ENCODE results near the gene ARHGAP18. TPM values are rescaled to one million over a fixed set of nuclear protein-coding genes. Genes with fewer than 3 reads are reported as not detected.

ARHGAP18 gene
- total and polyA plus RNA-seq, 2 of the 13 experiments (the other 11 are each of a cell fraction or from before 2014, with no cell fraction given): 58.2 to 115 TPM

GRCh38 chr6:129645830-129646579 is 64.0 kb downstream of the ARHGAP18 start (continued):
- peak; percentile 59; the same call in 1 of the 2 replicates for TF ChIP-seq CHD4 (IDR thresholded peaks at IDR 0.05; ENCODE audit: borderline replicate concordance, low read length)
- no peak for TF ChIP-seq MBNL3 (CRISPR knock-in tag; conservative IDR thresholded peaks at IDR 0.05)
- no peak for TF ChIP-seq ARID4A (CRISPR knock-in tag; IDR thresholded peaks at IDR 0.05; ENCODE audit: borderline replicate concordance)
- TF ChIP-seq SOX6 (IDR thresholded peaks at IDR 0.05): no peak
- peak; percentile 19; the same call in 1 of the 2 replicates for TF ChIP-seq SOX6 (CRISPR knock-in tag; IDR thresholded peaks at IDR 0.05)
- no peak for TF ChIP-seq ZNF619 (CRISPR knock-in tag; IDR thresholded peaks at IDR 0.05)
- TF ChIP-seq IKZF1 (IDR thresholded peaks at IDR 0.05): no peak
- no peak for TF ChIP-seq ZNF205 (CRISPR knock-in tag; IDR thresholded peaks at IDR 0.05)
- no peak for TF ChIP-seq ZNF670 (CRISPR knock-in tag; IDR thresholded peaks at IDR 0.05; ENCODE audit: borderline replicate concordance)
- TF ChIP-seq ZEB1 (IDR thresholded peaks at IDR 0.05; ENCODE audit: insufficient replicate concordance, low read depth): no peak
- no peak for TF ChIP-seq KMT2A (CRISPR knock-in tag; IDR thresholded peaks at IDR 0.05)
- no peak for TF ChIP-seq ZNF792 (CRISPR knock-in tag; IDR thresholded peaks at IDR 0.05)
- TF ChIP-seq CERS6 (CRISPR knock-in tag; IDR thresholded peaks at IDR 0.05): no peak
- TF ChIP-seq NR2F1 (CRISPR knock-in tag; IDR thresholded peaks at IDR 0.05): no peak
- TF ChIP-seq CCAR2 (optimal IDR thresholded peaks at IDR 0.05; ENCODE audit: low read depth, low read length): no peak
- TF ChIP-seq, protein P1, sequence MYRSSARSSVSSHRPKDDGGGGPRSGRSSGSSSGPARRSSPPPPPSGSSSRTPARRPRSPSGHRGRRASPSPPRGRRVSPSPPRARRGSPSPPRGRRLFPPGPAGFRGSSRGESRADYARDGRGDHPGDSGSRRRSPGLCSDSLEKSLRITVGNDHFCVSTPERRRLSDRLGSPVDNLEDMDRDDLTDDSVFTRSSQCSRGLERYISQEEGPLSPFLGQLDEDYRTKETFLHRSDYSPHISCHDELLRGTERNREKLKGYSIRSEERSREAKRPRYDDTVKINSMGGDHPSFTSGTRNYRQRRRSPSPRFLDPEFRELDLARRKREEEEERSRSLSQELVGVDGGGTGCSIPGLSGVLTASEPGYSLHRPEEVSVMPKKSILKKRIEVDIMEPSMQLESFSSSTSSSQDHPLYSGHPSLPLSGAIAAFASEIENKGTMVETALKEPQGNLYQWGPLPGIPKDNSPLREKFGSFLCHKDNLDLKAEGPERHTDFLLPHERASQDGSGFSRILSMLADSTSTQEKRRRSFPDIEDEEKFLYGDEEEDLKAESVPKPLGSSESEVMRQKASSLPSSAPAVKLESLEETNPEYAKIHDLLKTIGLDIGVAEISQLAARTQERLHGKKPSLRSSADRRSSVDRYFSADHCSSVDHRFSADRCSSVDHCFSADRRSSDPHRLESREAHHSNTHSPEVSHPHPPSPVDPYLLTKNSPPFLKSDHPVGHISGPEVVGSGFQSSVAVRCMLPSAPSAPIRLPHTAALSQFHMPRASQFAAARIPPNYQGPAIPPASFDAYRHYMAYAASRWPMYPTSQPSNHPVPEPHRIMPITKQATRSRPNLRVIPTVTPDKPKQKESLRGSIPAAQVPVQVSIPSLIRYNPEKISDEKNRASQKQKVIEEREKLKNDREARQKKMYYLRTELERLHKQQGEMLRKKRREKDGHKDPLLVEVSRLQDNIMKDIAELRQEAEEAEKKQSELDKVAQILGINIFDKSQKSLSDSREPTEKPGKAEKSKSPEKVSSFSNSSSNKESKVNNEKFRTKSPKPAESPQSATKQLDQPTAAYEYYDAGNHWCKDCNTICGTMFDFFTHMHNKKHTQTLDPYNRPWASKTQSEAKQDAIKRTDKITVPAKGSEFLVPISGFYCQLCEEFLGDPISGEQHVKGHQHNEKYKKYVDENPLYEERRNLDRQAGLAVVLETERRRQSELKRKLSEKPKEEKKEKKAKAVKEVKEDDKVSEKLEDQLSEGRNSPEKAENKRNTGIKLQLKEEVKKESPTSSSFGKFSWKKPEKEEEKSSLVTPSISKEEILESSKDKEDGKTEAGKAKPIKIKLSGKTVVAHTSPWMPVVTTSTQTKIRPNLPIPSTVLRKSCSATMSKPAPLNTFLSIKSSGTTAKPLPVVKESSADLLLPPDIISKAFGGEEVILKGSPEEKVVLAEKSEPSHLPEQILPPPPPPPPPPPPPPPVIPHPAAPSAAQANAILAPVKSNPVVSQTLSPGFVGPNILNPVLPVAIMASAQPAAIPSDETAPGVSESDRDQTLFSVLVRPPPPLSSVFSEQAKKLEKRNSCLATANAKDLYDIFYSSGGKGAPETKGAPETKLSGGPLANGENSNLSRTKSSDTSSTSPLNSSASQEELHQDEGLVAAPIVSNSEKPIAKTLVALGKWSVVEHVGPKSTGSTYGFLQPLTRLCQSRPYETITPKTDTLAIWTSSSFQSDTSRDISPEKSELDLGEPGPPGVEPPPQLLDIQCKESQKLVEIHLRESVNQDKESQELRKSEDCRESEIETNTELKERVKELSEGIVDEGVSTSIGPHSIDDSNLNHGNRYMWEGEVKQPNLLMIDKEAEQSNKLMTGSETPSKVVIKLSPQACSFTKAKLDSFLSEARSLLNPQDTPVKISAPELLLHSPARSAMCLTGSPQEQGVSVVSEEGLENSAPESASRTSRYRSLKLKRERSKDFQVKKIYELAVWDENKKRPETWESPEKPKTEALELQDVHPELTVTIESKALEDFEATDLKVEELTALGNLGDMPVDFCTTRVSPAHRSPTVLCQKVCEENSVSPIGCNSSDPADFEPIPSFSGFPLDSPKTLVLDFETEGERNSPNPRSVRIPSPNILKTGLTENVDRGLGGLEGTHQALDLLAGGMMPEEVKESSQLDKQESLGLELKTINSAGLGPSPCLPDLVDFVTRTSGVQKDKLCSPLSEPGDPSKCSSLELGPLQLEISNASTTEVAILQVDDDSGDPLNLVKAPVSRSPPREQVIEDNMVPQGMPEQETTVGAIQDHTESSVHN (CRISPR knock-in tag; IDR thresholded peaks at IDR 0.05): no peak
- TF ChIP-seq ZNF251 (CRISPR knock-in tag; IDR thresholded peaks at IDR 0.05): no peak
- no peak for TF ChIP-seq ZNF768 (CRISPR knock-in tag; IDR thresholded peaks at IDR 0.05)
